ENCODE data around the gene ITFG1. TPM values are rescaled to one million over a fixed set of nuclear protein-coding genes. Genes with fewer than 3 reads are reported as not detected.
"Not testable (repeated sequence)": the region's sequence is repeated elsewhere in the genome, so short reads cannot be mapped to it uniquely, and the experiment has no call there.

Gene ITFG1
- total and polyA plus RNA-seq, 9 of the 15 experiments (the other 6 are each of a cell fraction or from before 2014, with no cell fraction given): 17.1 to 83.5 (median 35.8) TPM

DNA sequence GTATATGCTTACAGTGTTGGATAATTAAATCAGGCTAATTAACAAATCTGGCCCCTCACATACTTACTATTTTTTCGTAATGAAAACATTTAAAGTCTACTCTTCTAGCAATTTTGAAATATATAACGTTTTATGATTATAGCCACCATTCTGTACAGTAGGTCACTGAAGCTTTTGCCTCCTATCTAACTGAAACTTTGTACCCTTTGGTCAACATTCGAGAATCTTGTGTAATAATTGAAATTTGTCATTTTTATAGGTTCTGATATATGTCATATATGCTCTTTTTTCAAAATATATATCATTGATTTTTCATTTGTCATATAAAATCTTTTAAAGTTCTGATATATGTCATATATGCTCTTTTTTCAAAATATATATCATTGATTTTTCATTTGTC, 12.9 kb upstream of the ITFG1 start:
- Histone ChIP-seq H3K27me3 (ENCODE audit: control insufficient read depth in 2 of 2, insufficient read depth in 2 of 2, low read length in 2 of 2) (no peaks in the 10 kb centered on the region), H3K4me3 (no peak overlapping the region), H2AFZ (ENCODE audit: low read depth, low read length) (no peak overlapping the region), H4K20me1 (replicated peaks; ENCODE audit: control insufficient read depth, insufficient read depth, low read length) (no peaks in the 10 kb centered on the region), H3K4me2 (ENCODE audit: insufficient read depth, low read length) (no peak overlapping the region), H3K9me3 (replicated peaks; ENCODE audit: control insufficient read depth, insufficient read depth, low read depth, low read length) (no peaks in the 10 kb centered on the region), H3K79me2 (ENCODE audit: control insufficient read depth, insufficient read depth, low read length) (peaks cover 97% of the 10 kb centered on the region), H3K9ac (ENCODE audit: insufficient read depth in 1 of 2, low read depth in 2 of 2, low read length in 2 of 2) (no peak overlapping the region), H3K27ac (ENCODE audit: extremely low read depth, low read depth, low read length) (no peak overlapping the region), H3K9me1 (ENCODE audit: control insufficient read depth, insufficient read depth, low read length) (no peaks in the 10 kb centered on the region), H3K4me1 (replicated peaks in 1 of 2; ENCODE audit: control insufficient read depth in 2 of 2, insufficient read depth in 2 of 2, low read length in 2 of 2) (peaks cover 0 to 4% of the 10 kb centered on the region in 2 experiments; a peak in 3 of 5 replicates), H3K36me3 (ENCODE audit: control insufficient read depth, insufficient read depth, low read length) (peaks cover 36% of the 10 kb centered on the region; the same call in 2 of the 3 replicates)
- no peak for FAIRE-seq
- no TSS peak for BruUV-seq (replicated peaks)
- WGBS (ENCODE audit: insufficient coverage, low coverage, missing lambda C conversion rate): 83% methylated on average over 3 of the region's 3 CpGs
- POLR2A ChIA-PET: interaction anchor here (0.7 kb wide), 1 partner anchor 12 kb away, joined by 5 read pairs; no protein-coding TSS in a partner anchor
- intact Hi-C loops (cut with micrococcal nuclease) (no loop called here), in situ Hi-C loops (cut with MboI) (no loop called here)
- ATAC-seq: no peak
- TF ChIP-seq NCOR1 (IDR thresholded peaks at IDR 0.05): no peak
- CTCF ChIA-PET (ENCODE audit: low intra/inter-chr PET ratio): no interaction called here
- no peak for DNase-seq (ENCODE audit: extremely low read depth in 1 of 4, low spot score in 3 of 4)

GRCh38 chr16:47473004-47473403, 12.1 kb upstream of the ITFG1 start:
- H3K4me3 ChIP-seq; intact Hi-C loops (cut with micrococcal nuclease); H3K9ac ChIP-seq (ENCODE audit: insufficient read depth in 1 of 2, low read depth in 2 of 2, low read length in 2 of 2); POLR2A ChIA-PET; H3K9me3 ChIP-seq (replicated peaks; ENCODE audit: control insufficient read depth, insufficient read depth, low read depth, low read length); ATAC-seq; H2AFZ ChIP-seq (ENCODE audit: low read depth, low read length); H3K4me2 ChIP-seq (ENCODE audit: insufficient read depth, low read length); H4K20me1 ChIP-seq (replicated peaks; ENCODE audit: control insufficient read depth, insufficient read depth, low read length); FAIRE-seq; in situ Hi-C loops (cut with MboI); CTCF ChIA-PET (ENCODE audit: low intra/inter-chr PET ratio); DNase-seq (ENCODE audit: extremely low read depth in 1 of 4, low spot score in 3 of 4); H3K27ac ChIP-seq (ENCODE audit: extremely low read depth, low read depth, low read length); BruUV-seq (replicated peaks); H3K9me1 ChIP-seq (ENCODE audit: control insufficient read depth, insufficient read depth, low read length); H3K27me3 ChIP-seq (ENCODE audit: control insufficient read depth in 2 of 2, insufficient read depth in 2 of 2, low read length in 2 of 2); H3K4me1 ChIP-seq (replicated peaks in 1 of 2; ENCODE audit: control insufficient read depth in 2 of 2, insufficient read depth in 2 of 2, low read length in 2 of 2): not testable (repeated sequence)
- TF ChIP-seq SUPT5H (IDR thresholded peaks at IDR 0.05): 0 out of 2 replicates have a peak, but pooled peaks have one; percentile 1
- 0 out of 2 replicates have a peak, but pooled peaks have one; percentile 20 for TF ChIP-seq ZNF384 (IDR thresholded peaks at IDR 0.05; ENCODE audit: low read depth, low read length)
- Histone ChIP-seq H3K36me3 (ENCODE audit: control insufficient read depth, insufficient read depth, low read length) (peaks cover 36% of the 10 kb centered on the region; the same call in 2 of the 3 replicates), H3K79me2 (ENCODE audit: control insufficient read depth, insufficient read depth, low read length) (peaks cover 97% of the 10 kb centered on the region)
- 79% methylated on average over 2 of the region's 2 CpGs for WGBS (ENCODE audit: insufficient coverage, low coverage, missing lambda C conversion rate)
